EL (cell line): Measurements from ENCODE around the gene SLC16A2.
A peak's percentile ranks its signal among the peaks of the same experiment; 100 is the strongest.
"Not testable (repeated sequence)": the region's sequence is repeated elsewhere in the genome, so short reads cannot be mapped to it uniquely, and the experiment has no call there.

Source experiments
- DNase-seq: peaks from one replicate; pipeline ENCODE4 v3.0.0-alpha.2; 2016

SLC16A2 gene

DNA sequence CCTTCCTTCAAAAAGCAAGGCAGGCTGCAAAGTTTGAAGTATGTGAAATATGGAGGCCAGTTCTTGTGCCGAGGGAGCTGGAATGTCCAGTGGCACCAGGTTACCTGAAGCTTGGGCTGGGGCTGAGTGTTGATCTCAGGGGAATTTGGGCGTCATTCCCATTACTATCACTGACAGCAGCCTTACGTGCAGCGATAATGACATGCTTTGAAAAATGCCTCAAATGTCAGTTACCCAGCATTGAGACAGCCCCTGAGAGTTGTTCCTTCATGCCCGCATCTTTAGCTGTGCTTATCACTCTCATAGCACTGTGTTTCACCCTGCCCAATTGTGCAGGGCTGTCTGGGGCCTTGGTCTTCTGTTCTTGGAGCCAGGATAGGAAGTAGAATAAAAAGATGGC is 27.4 kb downstream of the SLC16A2 start:
- no peak for DNase-seq

DNA sequence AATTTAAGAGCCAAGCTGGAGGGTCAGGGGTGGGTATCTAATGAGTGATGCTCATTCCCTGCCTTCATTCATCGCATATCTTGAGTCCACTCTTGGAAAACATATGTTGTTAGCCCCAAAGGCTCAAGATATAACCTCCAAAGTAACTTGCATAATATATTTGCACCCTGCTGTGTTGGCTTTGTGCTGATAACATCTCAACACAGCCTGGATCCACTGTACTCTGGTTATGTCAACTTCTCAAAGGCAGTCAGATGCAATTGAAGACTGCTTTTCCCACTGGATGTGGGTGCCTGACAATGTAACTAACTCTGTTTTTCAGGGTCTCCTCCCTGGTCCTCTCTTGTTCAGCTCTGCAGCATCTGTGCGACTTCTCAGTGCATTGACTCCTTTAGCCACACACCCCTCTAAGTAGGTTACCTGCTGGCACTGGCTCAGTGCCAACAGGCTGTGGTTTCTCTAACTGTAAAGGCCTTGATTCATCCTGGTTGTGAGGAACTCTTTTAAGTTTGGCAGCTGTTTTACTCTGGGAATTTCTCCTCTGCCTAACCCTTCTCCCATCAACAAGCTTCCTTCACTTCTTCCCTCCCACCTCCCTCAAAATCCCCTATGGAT is 28.1 kb downstream of the SLC16A2 start:
- DNase-seq: no peak

DNA sequence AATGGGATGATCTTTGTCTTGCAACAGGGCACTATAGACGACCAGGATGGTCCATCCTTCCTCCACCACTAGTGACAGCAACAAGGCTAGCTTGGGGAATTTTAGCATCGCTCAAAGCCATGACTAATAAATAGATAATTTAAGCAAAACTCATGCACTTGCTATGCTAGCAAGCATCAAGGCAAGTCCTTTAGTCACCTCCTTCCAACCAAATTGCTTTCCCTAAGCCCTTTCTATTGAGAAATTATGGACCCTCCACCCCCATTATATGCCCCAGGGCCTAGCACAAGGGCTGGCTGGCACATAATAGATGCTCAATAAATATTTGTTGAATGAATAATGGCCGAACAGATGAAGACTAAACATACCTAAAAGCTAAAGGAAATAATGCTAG is 28.6 kb downstream of the SLC16A2 start:
- DNase-seq: peak; percentile 88

DNA sequence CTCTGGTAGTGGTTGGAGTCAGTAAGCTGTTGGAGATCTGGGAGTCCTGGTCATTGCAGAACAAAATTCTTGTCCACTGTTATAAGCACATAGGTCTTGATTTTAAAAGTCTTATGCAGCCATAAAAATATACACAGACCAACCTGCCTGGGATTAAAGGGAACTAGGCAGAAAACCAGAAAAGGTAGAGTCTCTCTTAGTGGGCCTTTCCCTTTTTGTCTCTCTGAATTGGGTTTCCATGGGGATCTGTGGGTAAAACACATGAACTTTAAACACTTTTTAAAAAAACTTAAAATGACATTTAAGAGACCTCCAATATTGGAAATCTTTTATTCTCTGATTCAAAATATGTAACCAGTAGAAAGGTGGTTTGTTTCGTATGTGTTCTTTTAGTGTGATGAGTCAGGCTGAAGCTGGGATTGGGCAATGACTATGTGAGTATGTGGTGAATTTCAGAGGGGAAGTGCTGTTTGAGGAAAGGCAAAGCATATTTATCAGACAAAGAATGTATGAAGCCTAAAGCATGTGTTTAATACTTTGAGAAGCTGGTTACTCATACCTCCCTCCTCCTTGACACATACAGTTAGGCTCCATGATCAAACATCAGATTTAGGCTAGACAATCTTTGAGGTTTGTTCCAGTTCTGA is 29.6 kb downstream of the SLC16A2 start:
- peak; percentile 91 for DNase-seq

DNA sequence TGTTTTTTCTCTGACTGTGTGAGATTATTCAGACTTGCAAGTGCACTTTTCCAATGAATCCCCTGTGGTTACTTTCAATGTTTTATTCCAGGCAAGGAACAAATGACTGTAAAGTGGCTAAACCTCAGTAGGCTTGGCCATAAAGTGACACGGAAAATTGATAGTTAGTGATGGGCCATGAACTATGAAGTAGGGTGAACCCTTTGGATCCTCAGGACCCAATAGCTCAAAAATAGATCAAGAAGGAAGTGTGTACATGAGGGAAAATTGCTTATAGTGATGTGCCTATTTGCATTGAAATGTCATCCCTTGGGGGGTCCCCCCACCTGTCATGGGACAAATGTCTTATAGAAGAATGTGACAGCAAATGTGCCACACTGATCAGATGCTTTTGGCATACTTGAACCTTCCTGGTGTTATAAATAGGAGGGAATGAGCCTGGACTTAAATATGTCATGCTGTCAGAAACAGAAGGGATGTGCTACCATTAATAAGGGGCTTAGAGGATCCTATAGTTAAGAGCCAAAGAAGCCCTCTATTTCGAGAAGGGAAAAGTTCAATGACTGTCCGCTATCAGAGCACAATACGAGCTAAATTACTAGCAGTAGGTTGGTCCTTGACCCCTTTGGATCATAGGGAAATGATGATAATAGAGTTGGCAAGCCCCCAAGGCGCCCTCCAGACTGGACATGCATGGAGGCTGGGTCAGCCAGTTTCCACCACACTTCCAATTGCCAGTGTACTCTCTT is 30.3 kb downstream of the SLC16A2 start:
- DNase-seq: no peak

DNA sequence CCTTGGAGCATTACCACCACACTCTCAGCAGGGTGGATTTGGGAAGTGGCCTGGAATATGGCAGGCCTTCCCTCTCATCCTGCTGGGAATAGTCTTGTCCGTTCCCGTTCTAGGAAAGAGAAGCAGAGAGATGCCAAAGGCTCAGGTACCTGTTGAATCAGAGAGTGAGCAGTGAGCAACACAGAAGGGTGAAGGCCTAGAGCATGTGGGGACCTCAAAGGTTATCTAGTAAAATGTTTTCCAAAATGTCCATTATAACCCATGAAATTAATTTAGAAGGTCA is 30.8 kb downstream of the SLC16A2 start:
- DNase-seq: no peak

DNA sequence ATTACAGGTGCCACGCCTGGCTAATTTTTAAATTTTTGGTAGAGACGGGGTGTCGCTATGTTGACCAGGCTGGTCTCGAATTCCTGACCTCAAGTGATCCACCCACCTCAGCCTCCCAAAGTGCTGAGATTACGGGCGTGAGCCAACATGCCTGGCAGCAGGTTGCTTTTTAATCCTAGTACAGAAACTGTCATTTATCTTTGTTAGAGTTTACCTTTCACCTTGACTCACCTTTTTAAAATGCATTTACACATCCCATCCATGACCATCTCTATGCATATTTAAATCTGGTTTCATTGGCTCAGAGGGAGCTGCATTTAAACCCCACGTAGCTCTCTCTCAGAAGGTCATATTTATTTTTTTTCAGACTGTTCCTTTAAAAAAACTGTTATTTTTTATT is 31.9 kb downstream of the SLC16A2 start:
- no peak for DNase-seq

DNA sequence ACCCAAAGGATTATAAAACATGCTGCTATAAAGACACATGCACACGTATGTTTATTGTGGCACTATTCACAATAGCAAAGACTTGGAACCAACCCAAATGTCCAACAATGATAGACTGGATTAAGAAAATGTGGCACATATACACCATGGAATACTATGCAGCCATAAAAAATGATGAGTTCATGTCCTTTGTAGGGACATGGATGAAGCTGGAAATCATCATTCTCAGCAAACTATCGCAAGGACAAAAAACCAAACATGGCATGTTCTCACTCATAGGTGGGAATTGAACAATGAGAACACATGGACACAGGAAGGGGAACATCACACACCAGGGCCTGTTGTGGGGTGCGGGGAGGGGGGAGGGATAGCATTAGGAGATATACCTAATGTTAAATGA is 32.9 kb downstream of the SLC16A2 start:
- DNase-seq: not testable (repeated sequence)

DNA sequence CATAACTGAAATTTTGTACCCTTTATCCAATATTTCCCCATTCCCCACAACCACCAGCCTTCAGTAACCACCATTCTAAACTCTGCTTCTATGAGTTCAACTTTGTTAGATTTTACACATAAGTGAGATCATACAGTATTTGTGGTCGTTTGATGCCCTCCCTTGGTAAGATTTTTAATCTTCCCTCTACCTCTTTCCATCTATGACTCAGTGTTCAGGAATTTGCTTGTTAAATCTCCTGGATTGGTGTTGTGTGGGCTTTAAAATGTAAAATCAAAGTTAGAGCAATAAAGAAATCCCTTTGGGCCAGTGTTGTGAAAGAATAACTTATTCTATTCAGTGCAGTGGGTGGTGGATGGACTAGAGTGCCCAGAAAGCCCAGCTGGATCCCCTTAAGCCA is 37.4 kb downstream of the SLC16A2 start:
- peak; percentile 81 for DNase-seq

DNA sequence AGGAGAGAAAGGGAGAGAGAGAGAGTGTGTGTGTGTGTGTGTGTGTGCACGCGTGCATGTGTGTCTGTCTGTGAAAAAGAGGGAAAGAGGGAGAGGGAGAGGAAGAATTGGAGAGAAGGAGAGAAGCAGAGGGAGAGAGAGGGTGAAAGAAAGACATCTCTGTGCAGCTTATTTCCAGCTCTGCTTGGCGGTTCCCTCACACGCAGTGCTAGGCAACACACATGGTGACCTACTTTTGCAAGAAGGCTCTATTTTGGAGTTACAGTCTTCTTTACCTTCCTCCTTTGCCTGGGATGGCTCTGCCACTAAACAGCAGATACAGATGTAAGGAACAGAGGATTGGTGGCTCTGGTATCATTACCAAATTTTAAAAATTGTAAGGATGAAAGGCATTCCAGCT is 40.1 kb downstream of the SLC16A2 start:
- no peak for DNase-seq

DNA sequence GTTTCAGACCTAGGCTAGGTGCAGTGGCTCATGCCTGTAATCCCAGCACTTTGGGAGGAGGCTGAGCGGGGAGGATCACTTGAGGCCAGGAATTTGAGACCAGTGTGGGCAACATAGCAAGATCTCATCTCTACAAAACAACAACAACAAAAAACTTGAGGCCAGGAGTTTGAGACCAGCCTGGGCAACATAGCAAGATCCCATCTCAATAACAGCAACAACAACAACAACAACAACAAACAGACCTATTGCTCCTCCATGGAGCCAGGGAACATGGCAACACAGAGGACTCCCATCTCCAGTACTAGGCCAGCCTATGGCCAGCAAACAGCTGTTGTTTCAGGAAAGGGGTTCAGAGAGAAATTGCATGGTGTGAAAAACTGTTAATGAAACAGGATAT is 43.4 kb downstream of the SLC16A2 start:
- DNase-seq: no peak

DNA sequence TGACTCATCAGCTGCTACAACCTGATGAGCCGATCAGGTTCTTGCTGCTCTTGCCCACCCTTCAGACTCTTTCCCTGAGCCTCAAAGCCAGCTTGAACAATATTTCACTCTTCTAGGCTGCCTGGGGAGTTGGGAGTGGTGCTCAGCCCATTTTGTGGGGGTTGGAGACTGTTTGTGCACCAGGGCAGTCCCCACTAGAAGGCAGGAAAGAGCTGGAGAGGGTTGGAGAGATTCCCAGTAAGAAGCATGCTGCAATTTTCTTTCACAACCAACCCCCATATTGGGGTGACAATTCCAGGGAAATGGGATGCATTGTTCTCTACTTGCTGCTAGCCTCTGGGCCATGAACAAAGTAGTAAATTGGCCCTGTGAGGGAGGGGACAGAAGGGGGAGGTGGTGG is 44.1 kb downstream of the SLC16A2 start:
- DNase-seq: no peak

DNA sequence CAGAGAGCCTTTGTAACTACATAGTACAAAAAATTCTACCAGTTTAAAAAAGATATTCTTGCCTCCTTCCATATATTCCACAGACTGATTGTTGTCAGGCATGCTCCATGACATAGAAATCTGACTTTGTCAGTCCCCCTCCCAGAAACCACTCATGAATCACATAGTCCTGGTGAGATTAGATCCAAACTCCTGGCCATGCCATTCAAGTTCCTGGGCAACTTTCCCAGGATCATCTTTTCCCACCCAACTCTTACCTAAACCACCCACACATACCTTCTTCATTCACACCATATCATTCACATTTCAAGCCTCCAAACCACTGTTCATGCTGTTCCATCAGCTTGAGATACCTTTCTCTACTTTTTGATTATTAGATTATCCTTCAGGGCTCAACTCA is 46.4 kb downstream of the SLC16A2 start:
- DNase-seq: no peak

DNA sequence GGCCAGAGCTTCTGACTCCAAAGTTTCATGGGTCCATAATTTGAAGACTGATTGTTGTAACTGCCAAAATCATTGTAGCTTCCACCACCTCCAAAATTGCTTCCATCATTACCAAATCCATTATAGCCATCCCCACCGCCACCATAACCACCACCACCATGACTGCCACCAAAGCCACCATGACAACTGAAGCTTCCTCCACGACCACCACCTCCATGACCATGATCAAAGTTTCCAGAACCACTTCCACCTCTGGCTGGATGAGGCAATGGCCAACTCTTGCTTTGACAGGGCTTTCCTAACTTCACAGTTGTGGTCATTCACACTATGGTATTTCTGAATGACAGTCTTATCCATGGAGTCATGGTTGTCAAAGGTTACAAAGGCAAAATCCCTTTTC is 51.8 kb downstream of the SLC16A2 start:
- DNase-seq: not testable (repeated sequence)

DNA sequence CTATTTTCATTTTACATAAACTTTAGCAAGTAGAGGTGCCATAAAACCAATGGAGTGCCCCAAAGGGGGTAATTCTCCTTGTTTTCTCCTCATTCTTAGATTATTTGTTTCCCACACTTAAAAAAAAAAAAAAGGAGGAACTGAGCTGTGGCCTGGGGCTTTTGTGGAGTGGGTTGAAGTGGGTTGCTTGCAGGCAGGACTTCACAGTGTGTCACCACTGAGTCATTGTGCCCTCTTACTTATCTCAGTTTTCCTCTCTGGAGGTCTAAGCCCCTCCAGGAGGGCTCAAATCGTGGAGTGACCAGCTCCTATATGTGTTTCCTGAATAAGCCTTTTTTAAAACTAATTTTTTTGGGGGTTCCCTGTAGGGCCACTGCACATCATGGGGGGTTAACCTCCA is 69.0 kb downstream of the SLC16A2 start:
- DNase-seq: no peak

DNA sequence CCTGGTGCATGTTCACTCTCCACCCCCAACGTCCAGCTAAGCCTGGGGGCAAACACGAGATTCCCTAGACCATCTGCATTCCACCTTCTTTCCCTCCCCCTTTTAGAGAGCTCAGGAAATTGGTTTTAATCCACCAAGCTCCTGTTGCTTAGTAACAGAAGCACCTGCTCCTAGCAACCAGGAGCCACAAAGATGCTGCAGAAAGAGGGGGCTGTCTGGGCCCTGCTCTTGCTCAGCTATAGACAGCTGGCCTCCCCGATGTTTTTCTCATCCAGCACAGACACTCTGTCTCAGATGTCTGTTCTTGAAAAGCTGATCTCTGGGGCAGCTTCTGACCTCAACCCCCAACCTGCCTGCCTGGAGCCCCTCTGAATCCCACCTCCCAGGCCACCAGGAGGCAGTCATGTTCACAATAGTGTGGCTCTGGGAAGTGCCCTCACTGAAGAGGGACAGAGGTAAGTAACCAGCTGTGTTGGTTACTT is 71.5 kb downstream of the SLC16A2 start:
- no peak for DNase-seq

DNA sequence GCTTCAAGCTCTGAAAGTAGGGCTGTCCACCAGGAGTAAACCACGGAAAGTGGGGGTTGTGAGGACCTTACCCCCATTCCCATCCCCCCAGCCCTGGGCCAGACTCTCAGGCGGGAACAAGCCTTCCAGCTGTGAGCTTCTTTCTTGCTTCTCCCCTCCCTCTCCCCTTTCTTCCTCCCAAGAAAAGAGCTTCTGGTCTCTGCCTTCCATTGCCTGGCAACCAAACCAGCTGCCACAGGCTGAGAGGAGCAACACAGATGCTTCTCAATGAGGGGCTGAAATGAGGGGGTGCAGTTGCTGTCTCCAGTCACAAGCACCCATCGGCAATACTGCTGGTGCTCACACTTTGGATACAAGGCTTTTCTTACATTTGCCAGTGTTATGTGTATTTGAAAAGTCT is 72.5 kb downstream of the SLC16A2 start:
- DNase-seq: no peak

DNA sequence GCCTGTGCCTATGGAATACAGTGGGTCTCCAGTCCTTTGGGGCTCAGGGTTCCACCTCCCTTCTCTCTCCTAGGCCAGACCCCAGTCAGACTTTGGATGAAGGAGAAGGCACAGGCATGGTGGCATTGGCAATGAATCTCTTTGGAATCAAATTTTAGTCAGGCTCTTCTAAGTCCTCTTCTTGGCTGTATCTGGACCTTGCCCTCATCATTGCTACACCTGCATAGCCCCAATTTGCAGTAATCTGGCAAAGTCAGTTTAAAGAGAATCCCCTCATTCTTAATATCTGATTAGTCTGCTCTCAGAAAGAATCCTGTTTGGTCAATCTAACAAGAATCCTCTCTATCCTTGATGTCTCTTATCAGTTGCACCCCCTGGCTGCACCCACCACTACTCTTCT is 77.6 kb downstream of the SLC16A2 start:
- no peak for DNase-seq

DNA sequence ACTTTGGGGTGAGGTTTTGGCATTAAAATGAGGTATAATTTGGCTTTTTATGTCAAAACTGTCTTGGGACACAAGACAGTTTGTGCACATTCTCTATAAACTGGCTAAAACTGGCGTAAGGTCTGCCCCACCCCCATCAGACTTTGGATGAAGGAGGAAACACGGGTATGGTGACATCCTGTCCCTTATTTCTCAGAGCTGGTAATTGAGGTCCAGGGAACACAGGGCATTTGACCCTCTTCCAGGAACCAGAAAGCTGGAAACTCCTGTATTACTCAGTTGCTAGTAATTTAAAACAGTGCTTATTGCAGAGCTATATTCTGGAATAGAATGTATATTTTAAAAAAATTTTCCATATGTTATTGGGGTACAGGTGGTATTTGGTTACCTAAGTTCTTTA is 78.8 kb downstream of the SLC16A2 start:
- DNase-seq: no peak

DNA sequence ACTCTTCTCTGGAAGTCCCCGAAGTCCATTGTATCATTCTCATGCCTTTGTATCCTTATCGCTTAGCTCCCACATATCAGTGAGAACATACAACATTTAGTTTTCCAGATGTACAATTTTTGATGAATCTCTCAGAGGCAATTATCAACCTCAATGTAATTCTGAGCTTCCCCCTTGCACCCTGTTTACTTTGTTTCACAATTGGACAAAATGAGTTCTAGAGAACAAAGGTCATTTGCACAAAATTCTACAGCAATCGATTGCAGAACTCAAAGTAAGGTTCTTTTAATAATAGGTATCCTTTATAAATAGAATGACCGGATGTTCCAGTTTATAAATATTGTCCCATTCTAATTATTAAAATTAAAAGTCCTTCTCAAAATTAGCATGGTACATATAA is 79.3 kb downstream of the SLC16A2 start:
- no peak for DNase-seq

DNA sequence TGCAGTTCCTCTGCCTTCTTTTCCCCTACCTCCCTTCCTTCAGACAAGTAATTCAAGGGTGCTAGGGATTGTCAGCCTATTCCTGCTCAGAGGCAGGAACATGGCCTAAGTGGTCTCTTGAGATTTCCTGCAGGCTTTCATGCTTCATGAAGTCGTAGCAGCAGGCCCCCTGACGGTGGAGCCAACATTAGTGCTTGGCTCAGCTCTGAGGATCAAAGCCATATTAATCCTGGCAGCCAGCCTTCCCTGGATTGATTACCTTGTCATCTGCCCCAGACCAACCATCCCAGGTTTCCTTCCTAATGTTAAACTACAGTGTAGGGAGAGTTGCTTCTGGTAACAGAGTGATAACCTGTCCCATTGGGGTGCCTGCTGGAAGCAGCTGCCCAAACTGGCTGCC is 84.1 kb downstream of the SLC16A2 start:
- no peak for DNase-seq

DNA sequence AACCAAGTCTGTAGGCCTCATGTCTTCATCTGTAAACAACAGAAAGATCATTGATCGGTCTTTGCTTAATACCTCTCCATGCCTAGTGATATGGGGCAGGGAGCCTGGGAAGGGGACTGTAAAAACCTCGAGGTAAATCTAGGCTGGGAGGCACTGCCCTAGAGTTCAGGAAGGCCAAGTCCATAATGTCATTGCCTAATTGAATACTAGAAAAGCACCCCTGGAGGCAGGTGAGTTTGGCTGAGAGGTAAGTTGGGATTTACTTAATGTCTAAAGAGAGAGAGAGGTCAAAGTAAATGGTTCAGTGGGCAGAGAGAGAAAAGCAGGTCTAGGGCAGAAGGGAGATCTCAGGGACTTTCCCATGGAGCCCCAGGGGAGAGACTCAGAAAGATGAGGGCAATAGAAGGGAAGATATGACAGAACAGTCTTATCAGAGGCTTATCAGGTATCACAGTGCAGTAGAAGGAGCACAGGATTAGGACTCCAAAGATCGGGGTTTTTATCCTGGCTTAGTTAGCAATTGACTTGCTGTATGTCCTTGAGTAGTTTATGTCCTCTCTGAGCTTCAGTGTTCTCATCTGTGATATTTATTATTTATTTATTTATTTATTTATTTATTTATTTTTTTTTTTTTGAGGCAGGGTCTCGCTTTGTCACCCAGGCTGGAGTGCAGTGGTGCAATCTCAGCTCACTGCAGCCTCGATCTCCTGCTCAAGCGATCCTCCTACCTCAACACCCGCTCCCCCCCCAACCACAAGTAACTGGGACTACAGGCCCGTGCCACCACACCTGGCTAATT is 85.2 kb downstream of the SLC16A2 start:
- DNase-seq: no peak

DNA sequence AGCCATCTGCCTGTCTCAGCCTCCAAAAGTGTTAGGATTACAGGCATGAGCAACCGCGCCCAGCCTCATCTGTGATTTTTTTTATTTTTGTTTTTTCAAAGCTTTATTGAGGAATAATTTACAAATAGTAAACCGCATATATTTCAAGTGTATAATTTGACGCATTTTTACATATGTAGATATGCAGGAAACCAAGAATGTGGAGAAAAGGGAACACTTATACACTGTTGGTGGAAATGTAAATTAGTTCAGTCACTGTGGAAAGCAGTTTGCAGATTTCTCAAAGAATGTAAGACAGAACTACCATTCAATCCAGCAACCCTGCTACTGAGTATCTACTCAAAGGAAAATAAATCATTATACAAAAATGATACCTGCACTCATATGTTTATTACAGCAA is 85.9 kb downstream of the SLC16A2 start:
- no peak for DNase-seq

DNA sequence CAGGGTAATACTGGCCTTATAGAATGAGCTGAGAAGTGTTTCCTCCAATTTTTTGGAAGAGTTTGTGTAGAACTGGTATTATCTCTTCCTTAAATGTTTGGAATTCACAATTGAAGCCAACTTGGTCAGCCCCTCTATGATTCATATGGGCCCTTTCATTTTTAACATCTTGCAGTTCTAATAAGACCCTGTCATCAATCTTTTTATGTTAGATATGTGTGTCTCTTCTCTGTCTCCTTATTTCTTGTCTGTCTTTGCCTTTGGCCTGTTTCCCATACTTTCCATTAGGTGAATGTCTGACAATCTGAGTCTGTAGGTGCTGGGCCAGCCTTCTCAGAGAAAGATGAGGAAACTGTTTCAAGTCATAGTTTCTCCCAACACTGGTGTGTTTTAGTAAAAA is 88.7 kb downstream of the SLC16A2 start:
- DNase-seq: no peak
